ENCODE results near the gene ZNF205. TPM values are rescaled to one million over a fixed set of nuclear protein-coding genes. Genes with fewer than 3 reads are reported as not detected.

The ZNF205 gene
- total and polyA plus RNA-seq, 2 of the 4 experiments (the other 2 are of a cell fraction) = 8.2 to 12.7 TPM

- H3K27me3 ChIP-seq (ENCODE audit: control insufficient read depth, insufficient read depth, low read length) = no peaks in the 10 kb centered on the region
- H3K56ac ChIP-seq (ENCODE audit: extremely low read depth, insufficient read depth, low read length) = peak overlapping the region; percentile 52; the same call in 1 of the 2 replicates
- no peak overlapping the region for H3K18ac ChIP-seq (ENCODE audit: low read depth, low read length)
- ATAC-seq (ENCODE audit: low read depth) (peak; percentile 99), DNase-seq (peak; percentile 89)
- H2BK20ac ChIP-seq (ENCODE audit: low read depth, low read length) = no peak overlapping the region
- POLR2A ChIA-PET (ENCODE audit: unreplicated experiment) = interaction anchor here (0.6 to 0.7 kb wide), 2 partner anchors 10 to 13 kb away, joined by 3 to 12 read pairs; no protein-coding TSS in a partner anchor
- H3K9me1 ChIP-seq (ENCODE audit: insufficient read depth, low read length) = peaks cover 4% of the 10 kb centered on the region
- no peaks in the 10 kb centered on the region for H3K79me1 ChIP-seq (ENCODE audit: low read depth in 1 of 2, low read length in 2 of 2)
- no peaks in the 10 kb centered on the region for H3K36me3 ChIP-seq (ENCODE audit: control insufficient read depth, insufficient read depth, low read length)
- 1% methylated on average over 49 of the region's 74 CpGs; no CpG with 5 or more reads in 1 of the 2 experiments for WGBS, 2 experiments (ENCODE audit: extremely low coverage in 2 of 2, insufficient read length in 1 of 2)
- peak overlapping the region; percentile 89 for H3K4ac ChIP-seq (ENCODE audit: low read depth, low read length)
- H4K5ac ChIP-seq (ENCODE audit: low read depth, low read length) = peak overlapping the region; percentile 99
- H3K9ac ChIP-seq (ENCODE audit: low read depth, low read length) = peak overlapping the region; percentile 79; the same call in 1 of the 2 replicates
- H3K4me2 ChIP-seq (ENCODE audit: low read depth, low read length) = peak overlapping the region; percentile 96
- H2BK15ac ChIP-seq (ENCODE audit: low read depth, low read length) = no peak overlapping the region
- no peaks in the 10 kb centered on the region for H3K4me1 ChIP-seq (ENCODE audit: control insufficient read depth, insufficient read depth, low read length)
- in situ Hi-C loops (cut with MboI; ENCODE audit: low sequenced_read_pairs) (no loop called here), intact Hi-C loops (cut with micrococcal nuclease) (loop anchor here (2.0 kb wide), 1 partner anchor 48 kb away; no protein-coding TSS in a partner anchor), dilution Hi-C loops (cut with HindIII; ENCODE audit: low sequenced_read_pairs, unreplicated experiment) (no loop called here)
- no peaks in the 10 kb centered on the region for H3K9me3 ChIP-seq (ENCODE audit: control insufficient read depth, insufficient read depth, low read length)
- peak overlapping the region; percentile 78 for H4K91ac ChIP-seq (ENCODE audit: insufficient read depth, low read depth, low read length)
- BruUV-seq (replicated peaks) = no TSS peak
- peak overlapping the region; percentile 87 for H3K4me3 ChIP-seq (ENCODE audit: insufficient read depth, low read depth, low read length)
- H4K8ac ChIP-seq (ENCODE audit: low read depth in 2 of 2, low read length in 2 of 2) = peak overlapping the region; percentile 90 to 95
- peak overlapping the region; percentile 100 for H2AFZ ChIP-seq (replicated peaks; ENCODE audit: low read length, poor library complexity)
- H3K23ac ChIP-seq (ENCODE audit: low read depth, low read length) = no peak overlapping the region
- H2AK5ac ChIP-seq (ENCODE audit: low read depth, low read length) = no peak overlapping the region
- TF ChIP-seq CEBPB (IDR thresholded peaks at IDR 0.05; ENCODE audit: low read depth, low read length) (no peak; the same call in 1 of the 2 replicates), CTCF (conservative IDR thresholded peaks at IDR 0.05; ENCODE audit: low read depth, low read length) (no peak), MXI1 (IDR thresholded peaks at IDR 0.05; ENCODE audit: borderline replicate concordance, low read depth, low read length) (0 out of 2 replicates have a peak, but pooled peaks have one; percentile 54), POLR2A (IDR thresholded peaks at IDR 0.05; ENCODE audit: low read depth, low read length) (0 out of 2 replicates have a peak, but pooled peaks have one; percentile 12), USF2 (IDR thresholded peaks at IDR 0.05; ENCODE audit: low read depth, low read length) (no peak), MAZ (IDR thresholded peaks at IDR 0.05; ENCODE audit: borderline replicate concordance, low read depth, low read length) (peak; percentile 81; the same call in 1 of the 2 replicates)
- no peaks in the 10 kb centered on the region for H4K20me1 ChIP-seq (ENCODE audit: insufficient read depth, low read length)
- H3K14ac ChIP-seq (replicated peaks; ENCODE audit: low read depth, low read length) = peak overlapping the region; percentile 91
- H2AK9ac ChIP-seq (replicated peaks; ENCODE audit: low read depth, low read length, poor library complexity) = peak overlapping the region; percentile 96
- H2BK5ac ChIP-seq (ENCODE audit: low read depth, low read length, poor library complexity, severe bottlenecking) = peak overlapping the region; percentile 63
- peak overlapping the region; percentile 78 for H3K27ac ChIP-seq (ENCODE audit: insufficient read depth, low read length)
- 0 out of 2 replicates have a peak overlapping the region, but pooled peaks have one; percentile 6 for H2BK120ac ChIP-seq (ENCODE audit: low read depth, low read length)
- CTCF ChIA-PET = no interaction called here
These were observed 6.0 kb upstream of the ZNF205 start for GRCh38 chr16:3106205-3106928.
